Urinary bladder (tissue), 4 donors: Measurements from ENCODE around the gene PRKCB. TPM values are rescaled to one million over a fixed set of nuclear protein-coding genes. Genes with fewer than 3 reads are reported as not detected.
"Not testable (repeated sequence)": the region's sequence is repeated elsewhere in the genome, so short reads cannot be mapped to it uniquely, and the experiment has no call there.

ENCODE experiments used
- DNase-seq: peaks from one replicate; pipeline ENCODE4 v3.0.0-alpha.2; 2015; ENCODE audit errors: extremely low spot score
- H3K27ac ChIP-seq: one replicate; pipeline ENCODE4 v1.5.1; 2013; ENCODE audit warnings: low read depth, mild to moderate bottlenecking, moderate library complexity
- H3K36me3 ChIP-seq: one replicate; pipeline ENCODE4 v1.6.1; 2013; ENCODE audit warnings: mild to moderate bottlenecking, moderate library complexity; ENCODE audit not compliant: insufficient read depth
- H3K4me1 ChIP-seq: one replicate; pipeline ENCODE4 v1.6.1; 2013; ENCODE audit warnings: mild to moderate bottlenecking, moderate library complexity; ENCODE audit not compliant: insufficient read depth
- H3K4me3 ChIP-seq: one replicate; pipeline ENCODE4 v1.5.1; 2013; ENCODE audit warnings: low read depth, low read length
- WGBS: extraction: QIAGEN DNeasy Blood & Tissue Kit; methylation state at CpG from one replicate; pipeline ENCODE4 v1.1.7; 2013; 5-methylcytosine and 5-hydroxymethylcytosine counted together
- polyA plus RNA-seq: library from polyadenylated mRNA; stranded (reverse); fragments of 200-250 nt; gene quantifications from one replicate; pipeline ENCODE4 v1.2.3, GENCODE V29; 2013
- total RNA-seq: library from RNA; depleted of rRNA; stranded (reverse); fragments of >200 nt; gene quantifications from one replicate; pipeline ENCODE4 v1.2.3, GENCODE V29; 2014
- donor health status: healthy with polysubstance abuse.
- donor health status: healthy.

Gene PRKCB
- total and polyA plus RNA-seq, 2 donors = 7.0 to 8.9 TPM

DNA sequence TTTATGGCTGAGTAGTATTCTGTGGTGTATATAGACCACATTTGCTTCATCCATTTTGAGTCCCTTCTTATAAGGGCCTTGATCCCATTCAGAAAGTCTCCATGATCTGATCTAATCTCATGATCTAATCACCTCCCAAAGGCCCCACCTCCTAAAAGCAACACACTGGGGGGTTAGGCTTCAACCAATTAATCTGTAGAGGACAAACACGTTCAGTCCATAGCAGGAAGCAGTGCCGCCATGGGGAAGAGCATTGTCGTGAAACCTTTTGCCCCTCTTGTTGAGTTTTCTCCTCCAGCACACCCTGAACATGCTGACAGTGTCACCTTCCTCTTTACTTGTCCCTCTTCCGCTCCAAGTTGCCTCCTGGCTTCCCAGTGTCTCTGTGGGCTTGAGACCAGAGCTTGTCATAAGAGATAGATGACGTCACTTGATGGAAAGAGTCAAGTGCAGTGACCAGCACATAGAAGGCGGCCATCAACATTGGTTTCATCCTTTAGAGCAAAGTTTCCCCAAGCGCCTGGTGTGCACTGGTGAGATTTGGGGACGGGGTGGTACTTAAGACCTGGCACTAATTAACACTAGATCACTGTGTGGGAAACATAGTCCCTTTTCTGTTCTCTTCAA lies 74.1 kb downstream of the PRKCB start:
- H3K36me3 ChIP-seq = no peaks in the 10 kb centered on the region
- no peak for DNase-seq
- H3K4me3 ChIP-seq = no peak overlapping the region
- H3K27ac ChIP-seq = no peak overlapping the region
- 82% methylated on average over 8 of the region's 8 CpGs for WGBS
- H3K4me1 ChIP-seq = no peaks in the 10 kb centered on the region

DNA sequence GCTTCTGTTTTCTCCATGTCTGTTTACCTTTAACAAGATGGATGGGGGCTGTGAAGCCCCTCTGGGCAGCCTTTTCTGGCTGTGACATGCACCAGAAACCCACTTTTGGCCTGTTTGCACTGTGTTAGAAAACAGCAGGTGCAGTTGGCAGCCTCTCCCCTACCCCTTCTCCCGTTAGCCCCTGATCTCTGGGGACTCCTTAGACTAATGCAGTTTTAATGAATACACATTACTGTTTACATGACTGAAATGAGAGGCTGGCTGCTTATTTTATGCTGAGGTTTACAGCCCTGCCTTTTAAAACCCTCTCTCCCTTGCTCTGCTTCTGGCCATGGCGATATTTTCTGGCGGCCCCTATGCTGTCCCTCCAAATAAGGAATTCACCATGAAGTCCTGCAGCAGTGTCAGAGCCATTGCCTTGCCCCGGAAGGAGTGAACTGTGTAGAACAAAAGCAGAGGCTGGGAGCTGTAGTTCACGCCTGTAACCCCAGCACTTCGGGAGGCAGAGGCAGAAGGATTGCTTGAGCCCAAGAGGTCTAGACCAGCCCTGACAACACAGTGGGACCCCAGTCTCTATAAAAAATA lies 79.3 kb downstream of the PRKCB start:
- DNase-seq = no peak
- Histone ChIP-seq H3K27ac (no peak overlapping the region), H3K36me3 (no peaks in the 10 kb centered on the region), H3K4me3 (no peak overlapping the region), H3K4me1 (no peaks in the 10 kb centered on the region)
- 30% methylated on average over 6 of the region's 6 CpGs for WGBS

DNA sequence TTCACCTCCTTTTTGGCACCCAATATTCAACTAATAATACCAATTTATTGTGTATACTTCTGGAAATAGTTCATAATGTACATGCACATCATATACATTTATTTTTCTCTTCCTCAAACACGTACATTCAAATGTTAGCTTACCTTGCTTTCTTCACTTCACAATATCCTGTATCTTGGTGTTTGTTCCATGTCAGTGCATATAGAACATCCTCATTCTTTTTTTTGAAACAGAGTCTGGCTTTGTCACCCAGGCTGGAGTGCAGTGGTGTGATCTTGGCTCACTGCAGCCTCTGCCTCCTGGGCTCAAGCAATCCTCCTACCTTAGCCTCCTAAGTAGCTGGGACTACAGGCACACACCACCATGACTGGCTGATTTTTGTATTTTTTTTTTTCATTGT lies 80.8 kb downstream of the PRKCB start:
- WGBS = 76% methylated on average over 1 of the region's 1 CpG
- H3K4me3 ChIP-seq, H3K27ac ChIP-seq, H3K4me1 ChIP-seq, H3K36me3 ChIP-seq, DNase-seq: not testable (repeated sequence)

DNA sequence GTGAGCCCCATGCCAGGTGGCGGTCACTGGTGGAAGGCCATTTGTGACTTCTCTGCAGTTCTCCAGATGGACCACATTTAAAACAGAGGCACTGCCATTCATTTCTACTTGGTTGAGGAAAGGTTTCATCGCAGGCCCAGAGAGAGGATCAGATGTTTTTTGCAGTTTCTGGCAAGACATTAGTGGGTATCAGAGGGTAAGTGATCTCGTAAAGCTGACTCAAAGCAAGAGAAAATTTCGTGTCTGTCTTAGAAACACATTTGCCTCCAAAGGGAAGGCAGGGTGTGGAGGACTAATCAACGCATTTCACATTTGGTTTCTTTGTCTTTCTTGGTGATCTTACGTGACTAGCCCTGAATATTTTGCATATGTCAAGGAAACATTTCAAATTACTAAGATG lies 81.8 kb downstream of the PRKCB start:
- DNase-seq = no peak
- H3K4me3 ChIP-seq = no peak overlapping the region
- H3K36me3 ChIP-seq = no peaks in the 10 kb centered on the region
- 79% methylated on average over 6 of the region's 6 CpGs for WGBS
- no peaks in the 10 kb centered on the region for H3K4me1 ChIP-seq
- no peak overlapping the region for H3K27ac ChIP-seq

DNA sequence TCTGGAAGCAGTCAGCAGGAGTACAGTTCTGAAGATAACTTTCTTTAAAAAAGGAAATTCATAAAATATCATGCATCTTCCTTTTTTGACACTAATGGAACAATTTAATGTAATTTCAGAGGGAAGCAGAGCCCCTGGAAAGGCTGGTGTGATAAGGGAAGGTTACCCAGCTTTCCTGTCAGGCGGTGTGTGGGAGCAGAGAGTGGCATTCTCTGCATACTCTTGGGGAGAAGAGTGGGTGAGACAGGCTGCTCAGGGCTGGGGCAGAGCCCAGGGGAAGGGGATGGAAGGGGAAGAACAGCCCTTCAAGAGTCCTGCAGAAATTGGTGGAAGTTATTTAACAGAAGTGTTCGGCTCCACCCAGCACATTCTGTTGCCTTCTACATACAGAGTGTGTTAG lies 84.7 kb downstream of the PRKCB start:
- Histone ChIP-seq H3K27ac (no peak overlapping the region), H3K4me3 (no peak overlapping the region), H3K36me3 (no peaks in the 10 kb centered on the region), H3K4me1 (no peaks in the 10 kb centered on the region)
- WGBS = 79% methylated on average over 2 of the region's 2 CpGs
- DNase-seq = no peak

DNA sequence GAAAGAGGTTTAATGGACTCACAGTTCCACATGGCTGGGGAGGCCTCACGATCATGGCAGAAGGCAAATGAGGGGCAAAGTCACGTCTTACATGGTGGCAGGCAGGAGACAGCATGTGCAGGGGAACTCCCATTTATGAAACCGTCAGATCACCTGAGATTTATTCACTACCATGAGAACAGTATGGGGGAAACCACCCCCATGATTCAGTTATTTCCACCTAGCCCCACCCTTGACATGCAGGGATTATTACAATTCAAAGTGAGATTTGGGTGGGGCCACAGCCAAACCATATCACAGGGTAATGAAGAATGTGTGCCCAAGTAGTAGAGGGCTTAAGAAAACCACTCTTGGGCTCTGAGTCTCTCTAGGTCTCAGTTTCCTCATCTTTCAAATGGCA lies 85.1 kb downstream of the PRKCB start:
- no peak overlapping the region for H3K27ac ChIP-seq
- no peaks in the 10 kb centered on the region for H3K4me1 ChIP-seq
- WGBS = 86% methylated on average over 3 of the region's 3 CpGs
- no peak for DNase-seq
- H3K36me3 ChIP-seq = no peaks in the 10 kb centered on the region
- H3K4me3 ChIP-seq = no peak overlapping the region

DNA sequence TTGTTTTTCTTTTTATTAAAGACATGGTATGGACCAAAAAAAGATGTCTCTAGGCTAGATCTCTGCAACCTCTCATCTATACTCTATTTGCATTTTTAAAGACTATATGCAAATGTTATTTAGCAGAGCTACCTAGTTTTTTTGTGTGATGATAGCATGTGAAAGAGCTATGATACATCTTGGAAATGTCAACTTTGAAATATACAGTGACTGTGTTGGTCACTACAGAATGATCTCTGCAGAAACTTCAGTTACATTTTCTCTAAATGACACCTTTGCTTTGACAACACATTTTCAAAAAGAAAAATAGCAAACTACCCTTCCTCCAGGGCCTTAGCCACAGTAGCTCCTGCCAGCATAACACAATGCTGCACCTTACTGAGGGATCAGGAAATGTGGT lies 86.6 kb downstream of the PRKCB start:
- Histone ChIP-seq H3K27ac (no peak overlapping the region), H3K36me3 (no peaks in the 10 kb centered on the region), H3K4me1 (no peaks in the 10 kb centered on the region), H3K4me3 (no peak overlapping the region)
- no peak for DNase-seq

DNA sequence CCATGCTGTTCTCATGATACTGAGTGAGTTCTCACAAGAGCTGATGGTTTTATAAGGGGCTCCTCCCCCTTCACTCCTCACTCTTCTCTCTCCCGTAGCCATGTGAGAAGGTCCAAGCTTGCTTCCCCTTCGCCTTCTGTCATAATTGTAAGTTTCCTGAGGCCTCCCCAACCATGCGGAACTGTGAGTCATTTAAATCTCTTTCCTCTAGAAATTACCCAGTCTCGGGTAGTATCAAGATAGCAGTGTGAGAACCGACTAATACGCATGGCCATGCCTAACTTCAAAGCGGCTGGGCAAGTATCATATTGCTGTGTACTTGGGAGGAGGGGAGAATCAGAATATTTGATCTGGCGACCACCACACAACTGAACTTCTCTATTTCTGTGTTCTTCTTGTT lies 88.3 kb downstream of the PRKCB start:
- 67% methylated on average over 8 of the region's 8 CpGs for WGBS

DNA sequence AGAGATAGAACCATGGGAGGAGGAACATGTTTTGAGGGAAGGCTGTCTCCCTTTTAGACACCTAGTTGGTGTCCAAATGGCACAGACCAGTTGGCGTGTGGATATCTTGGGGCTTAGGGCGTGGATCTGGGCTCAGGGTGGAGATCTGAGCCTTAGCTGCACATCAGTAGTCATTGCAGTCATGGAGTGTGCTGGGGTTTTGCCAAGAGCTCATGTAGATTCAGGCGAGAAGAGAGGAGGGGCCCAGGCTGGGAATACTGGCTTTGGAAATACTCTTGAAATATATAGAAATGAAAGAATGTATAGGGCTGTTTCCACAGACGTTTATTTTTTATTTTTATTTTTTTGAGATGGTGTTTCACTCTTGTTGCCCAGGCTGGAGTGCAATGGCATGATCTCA lies 92.0 kb downstream of the PRKCB start:
- Histone ChIP-seq H3K4me3 (no peak overlapping the region), H3K36me3 (no peaks in the 10 kb centered on the region), H3K4me1 (no peaks in the 10 kb centered on the region), H3K27ac (no peak overlapping the region)
- DNase-seq = no peak
- 56% methylated on average over 4 of the region's 4 CpGs for WGBS

More for the DNA sequence above, 88.3 kb downstream of the PRKCB start:
- no peak for DNase-seq
- no peaks in the 10 kb centered on the region for H3K4me1 ChIP-seq
- no peak overlapping the region for H3K27ac ChIP-seq
- H3K4me3 ChIP-seq = no peak overlapping the region
- H3K36me3 ChIP-seq = no peaks in the 10 kb centered on the region

DNA sequence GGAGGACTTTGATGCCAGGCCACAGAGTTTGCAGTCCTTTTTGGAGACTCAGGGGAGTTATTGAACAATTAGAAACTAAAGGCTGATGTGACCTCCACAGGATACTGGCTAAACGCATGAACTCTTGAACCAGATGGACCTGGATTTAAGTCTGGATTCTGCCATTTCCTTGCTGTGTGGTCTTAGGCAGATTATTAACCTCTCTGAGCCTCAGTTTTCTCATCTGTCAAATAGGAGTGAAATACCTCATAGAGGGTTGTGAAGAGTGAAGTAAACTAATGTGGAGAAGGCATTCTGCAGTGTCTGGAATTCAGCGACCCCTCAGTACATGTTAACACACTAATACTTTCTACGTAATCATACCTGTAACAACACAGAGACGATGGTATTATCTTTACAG lies 93.5 kb downstream of the PRKCB start:
- Histone ChIP-seq H3K27ac (no peak overlapping the region), H3K4me3 (no peak overlapping the region), H3K36me3 (no peaks in the 10 kb centered on the region), H3K4me1 (no peaks in the 10 kb centered on the region)
- WGBS = 89% methylated on average over 4 of the region's 4 CpGs
- DNase-seq = no peak

DNA sequence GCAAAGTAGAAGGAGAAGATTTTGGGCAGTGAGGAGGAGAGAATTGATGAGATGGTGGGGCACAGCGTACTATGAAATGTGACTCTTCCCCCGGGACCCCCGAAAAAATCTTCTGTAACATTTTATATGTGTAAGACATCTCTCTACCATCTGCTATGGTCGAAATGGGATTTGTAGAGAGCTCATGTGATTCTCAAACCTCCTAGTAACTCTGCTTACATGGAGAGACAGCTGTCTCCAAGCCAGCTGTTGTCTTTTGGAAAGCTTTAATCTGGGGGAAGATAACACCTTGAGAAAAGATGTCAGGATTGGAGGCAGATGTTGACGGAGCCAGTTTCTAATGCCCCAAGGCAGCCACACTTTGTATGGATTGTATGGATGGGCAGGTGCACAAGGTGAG lies 94.1 kb downstream of the PRKCB start:
- DNase-seq = no peak
- no peaks in the 10 kb centered on the region for H3K36me3 ChIP-seq
- H3K4me3 ChIP-seq = no peak overlapping the region
- H3K4me1 ChIP-seq = no peaks in the 10 kb centered on the region
- whole genome bisulfite sequencing = 84% methylated on average over 5 of the region's 5 CpGs
- no peak overlapping the region for H3K27ac ChIP-seq

DNA sequence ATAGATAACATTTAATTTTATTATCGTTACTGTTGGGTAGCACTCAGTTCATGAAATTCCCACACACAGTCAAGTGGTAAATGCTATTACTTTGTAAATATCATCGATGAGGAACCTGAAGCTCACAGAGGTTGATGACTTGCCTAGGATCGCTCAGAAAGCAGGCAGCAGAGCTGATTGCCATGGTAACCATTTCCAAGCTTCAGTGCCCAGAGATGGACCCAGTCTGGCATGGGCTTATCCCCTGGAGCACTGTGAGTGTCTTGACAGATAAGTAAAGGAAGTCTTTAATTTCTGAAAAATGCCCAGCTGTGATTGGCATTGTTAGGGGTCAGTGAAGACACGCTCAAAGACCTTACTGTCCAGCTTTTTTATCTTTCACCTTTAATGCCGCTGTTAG lies 95.0 kb downstream of the PRKCB start:
- 88% methylated on average over 5 of the region's 5 CpGs for WGBS
- Histone ChIP-seq H3K27ac (no peak overlapping the region), H3K36me3 (no peaks in the 10 kb centered on the region), H3K4me1 (no peaks in the 10 kb centered on the region), H3K4me3 (no peak overlapping the region)
- no peak for DNase-seq

DNA sequence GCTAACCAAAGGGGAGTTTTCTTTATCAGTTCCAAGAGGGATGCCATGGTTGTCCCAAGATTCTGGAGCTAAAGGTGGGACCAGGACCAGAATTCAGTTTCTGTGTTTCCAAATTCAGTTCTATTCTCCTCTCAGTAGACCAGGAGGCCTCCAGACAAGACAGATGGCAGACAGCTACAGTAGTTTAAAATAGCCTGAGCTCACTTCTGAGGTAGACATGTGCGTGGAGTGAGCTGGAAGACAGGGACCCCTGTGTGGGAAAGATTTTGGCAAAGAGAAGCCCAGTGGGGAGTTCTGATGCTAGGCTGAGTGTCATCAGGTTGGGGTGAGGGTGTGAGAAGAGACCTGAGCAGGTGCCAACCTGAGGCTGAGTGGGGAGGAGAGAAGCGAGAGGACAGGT lies 95.4 kb downstream of the PRKCB start:
- no peak overlapping the region for H3K27ac ChIP-seq
- no peaks in the 10 kb centered on the region for H3K36me3 ChIP-seq
- H3K4me3 ChIP-seq = no peak overlapping the region
- no peaks in the 10 kb centered on the region for H3K4me1 ChIP-seq
- DNase-seq = no peak
- WGBS = 86% methylated on average over 2 of the region's 2 CpGs

DNA sequence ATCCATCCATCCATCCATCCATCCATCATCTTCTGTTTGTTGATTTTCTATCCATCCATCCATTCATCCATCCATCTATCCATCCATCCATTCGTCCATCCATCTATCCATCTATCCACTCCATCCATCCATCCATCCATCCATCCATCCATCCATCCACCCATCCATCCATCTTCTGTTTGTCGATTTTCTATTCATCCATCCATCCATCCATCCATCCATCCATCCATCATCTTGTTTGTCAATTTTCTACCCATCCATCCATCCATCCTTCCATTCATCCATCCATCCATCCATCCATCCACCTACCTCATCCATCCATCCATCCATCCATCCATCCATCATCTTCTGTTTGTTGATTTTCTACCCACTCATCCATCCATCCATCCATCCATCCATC lies 97.9 kb downstream of the PRKCB start:
- DNase-seq, H3K4me1 ChIP-seq, H3K36me3 ChIP-seq, H3K27ac ChIP-seq, H3K4me3 ChIP-seq: not testable (repeated sequence)
- 77% methylated on average over 2 of the region's 2 CpGs for WGBS
